HG03159 (cell line): ENCODE measurements around the gene ZCCHC2.

Source experiments
- ATAC-seq: cut with Tn5 transposase; IDR thresholded peaks from one replicate; pipeline ENCODE4 v1.9.1; 2021; ENCODE audit warnings: mild to moderate bottlenecking, moderate library complexity; ENCODE audit not compliant: unreplicated experiment

Gene ZCCHC2

DNA sequence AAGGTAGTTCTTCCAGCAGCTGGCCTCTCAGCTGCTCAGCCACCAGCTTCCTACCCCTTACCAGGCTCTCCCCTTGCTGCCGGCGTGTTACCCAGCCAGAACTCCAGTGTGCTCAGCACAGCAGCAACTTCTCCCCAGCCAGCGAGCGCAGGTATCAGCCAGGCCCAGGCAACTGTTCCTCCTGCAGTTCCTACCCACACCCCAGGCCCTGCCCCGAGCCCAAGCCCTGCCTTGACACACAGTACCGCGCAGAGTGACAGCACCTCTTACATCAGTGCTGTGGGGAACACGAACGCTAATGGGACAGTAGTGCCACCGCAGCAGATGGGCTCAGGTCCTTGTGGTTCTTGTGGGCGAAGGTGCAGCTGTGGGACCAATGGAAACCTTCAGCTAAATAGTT lies 52.0 kb downstream of the ZCCHC2 start:
- ATAC-seq = no peak

GRCh38 chr18:62576271-62576670 lies 53.4 kb downstream of the ZCCHC2 start:
- ATAC-seq = no peak

DNA sequence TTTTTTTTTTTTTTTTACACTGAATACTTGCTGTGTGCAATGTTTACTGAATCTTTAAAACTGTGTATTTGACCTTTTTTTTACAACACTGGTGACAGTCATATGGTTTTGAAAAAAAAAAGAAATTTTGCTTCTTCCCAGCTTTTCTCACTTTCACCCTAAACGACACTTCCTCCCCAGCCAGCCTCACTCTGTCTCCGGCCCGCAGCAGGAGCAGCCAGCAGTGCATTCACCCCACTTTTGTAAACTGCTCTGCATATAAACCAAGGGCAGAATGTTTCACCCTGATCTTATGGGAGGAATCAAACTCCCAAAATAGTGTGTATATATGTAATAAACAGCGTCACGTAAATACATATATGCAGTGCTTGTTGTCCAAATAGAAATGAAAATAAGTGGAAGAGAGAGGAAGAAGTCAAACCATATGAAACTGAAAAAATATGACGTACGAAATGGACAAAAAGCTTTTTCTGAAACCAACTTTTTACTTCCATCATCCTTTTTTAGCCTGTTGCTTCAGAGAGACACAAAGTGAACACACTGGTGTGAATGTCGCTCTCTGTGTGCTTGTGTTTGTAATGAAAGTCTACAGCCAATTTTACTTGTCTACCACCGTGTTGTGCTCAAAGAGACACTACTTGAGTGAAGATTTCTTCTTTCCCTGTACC lies 54.2 kb downstream of the ZCCHC2 start:
- peak; percentile 51 for ATAC-seq

GRCh38 chr18:62577765-62578164 lies 54.9 kb downstream of the ZCCHC2 start:
- ATAC-seq = peak; percentile 28

GRCh38 chr18:62578980-62579511 lies 56.2 kb downstream of the ZCCHC2 start:
- no peak for ATAC-seq

DNA sequence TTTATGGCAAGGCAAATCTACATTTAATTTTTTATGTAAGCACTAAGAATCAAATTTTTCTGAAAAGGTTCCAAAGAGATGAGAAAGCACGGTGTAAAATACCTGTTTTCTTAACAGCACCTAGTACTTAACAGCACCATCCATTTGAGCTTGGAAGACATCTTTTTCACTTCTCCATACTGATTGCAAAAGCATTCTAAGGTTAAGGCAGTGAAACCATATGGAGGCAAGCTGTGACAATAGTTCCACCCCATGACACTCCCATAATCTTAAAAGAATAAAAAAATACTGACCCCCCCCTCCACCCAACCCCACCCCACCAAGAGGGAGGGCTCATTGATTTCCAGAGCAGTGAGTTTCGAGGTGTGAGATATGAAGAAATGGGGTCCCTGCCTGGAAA lies 60.6 kb downstream of the ZCCHC2 start:
- no peak for ATAC-seq

DNA sequence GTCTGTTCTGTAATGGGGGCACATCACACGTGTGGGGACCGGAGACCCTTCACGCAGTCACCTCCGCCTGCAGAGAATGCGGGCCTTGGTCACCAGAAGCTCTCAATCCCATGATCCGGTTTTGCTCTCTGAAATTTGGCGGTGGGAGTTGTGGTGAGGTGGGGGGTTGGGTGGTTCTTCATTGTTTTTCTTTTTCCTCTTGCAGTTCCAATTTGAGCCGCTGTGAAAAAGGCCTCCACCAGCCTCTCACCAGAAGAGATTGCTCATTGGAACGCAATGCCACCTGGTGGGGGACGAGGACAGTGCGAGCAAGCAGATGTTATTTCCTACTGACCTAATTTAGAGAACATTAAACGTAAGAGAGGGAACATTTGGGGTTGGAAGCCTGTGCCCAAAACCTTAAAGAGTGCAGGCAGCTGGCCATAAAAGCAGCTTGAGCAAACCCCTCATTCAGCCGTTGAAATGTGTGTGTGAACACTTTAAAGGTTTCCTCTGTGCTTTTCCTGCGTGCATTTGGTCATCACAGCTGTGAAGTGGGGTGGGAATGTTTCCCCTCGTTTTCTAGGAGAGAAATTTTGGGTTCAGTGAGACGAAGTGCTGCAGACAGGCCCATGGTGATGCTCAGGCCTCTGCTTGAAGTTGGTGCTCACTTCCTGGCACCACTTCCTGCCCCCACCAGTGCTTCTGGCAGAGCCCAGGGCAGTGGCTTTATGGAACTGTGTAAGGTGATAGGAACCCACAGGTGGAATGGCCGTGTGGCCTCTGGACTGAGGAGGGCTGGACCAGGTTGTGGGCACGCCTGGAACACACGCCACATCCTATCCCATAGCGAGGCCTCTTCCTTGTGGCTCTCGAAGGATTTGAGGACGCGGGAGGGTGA lies 61.7 kb downstream of the ZCCHC2 start:
- peak; percentile 91 for ATAC-seq

DNA sequence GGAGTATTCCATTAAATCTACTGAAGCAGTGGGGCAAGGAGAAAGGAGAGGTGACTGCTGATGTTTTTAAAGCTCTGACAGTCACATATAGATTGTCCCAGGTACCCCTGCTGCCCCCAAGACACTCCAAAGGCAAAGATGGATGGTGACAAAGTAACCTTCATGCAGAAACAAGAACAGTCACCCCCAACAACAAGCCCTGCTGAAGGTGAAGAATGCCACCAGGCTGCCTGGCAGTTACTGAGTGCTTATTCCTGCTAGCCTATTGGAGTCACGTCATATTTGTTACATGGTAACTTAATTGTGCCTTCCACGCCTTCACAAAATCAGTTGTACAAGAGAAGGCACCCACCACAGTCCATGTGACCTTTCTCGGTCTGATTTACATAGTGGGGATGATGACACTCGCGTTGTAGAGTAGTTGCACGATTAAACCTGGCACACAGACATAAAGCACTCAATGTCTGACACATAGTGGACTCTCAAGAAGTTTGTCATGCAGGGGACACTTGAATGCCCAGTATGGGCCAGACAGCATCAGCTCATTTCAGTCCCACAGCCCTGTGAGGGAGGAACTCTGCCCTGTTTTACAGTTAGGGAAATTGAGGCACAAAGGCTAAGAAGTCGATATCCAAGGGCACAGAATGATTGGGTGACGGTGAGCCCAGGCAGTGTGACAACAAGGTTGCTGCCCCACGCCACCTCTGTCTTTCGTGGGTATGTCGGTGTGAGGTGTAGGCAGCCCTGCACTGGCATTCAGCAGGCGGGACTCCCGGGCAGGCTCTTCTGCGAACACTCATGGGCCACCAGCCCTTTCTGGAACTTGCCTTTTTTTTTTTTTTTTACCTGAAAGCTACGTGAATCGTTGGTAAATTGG lies 62.7 kb downstream of the ZCCHC2 start:
- ATAC-seq = no peak

DNA sequence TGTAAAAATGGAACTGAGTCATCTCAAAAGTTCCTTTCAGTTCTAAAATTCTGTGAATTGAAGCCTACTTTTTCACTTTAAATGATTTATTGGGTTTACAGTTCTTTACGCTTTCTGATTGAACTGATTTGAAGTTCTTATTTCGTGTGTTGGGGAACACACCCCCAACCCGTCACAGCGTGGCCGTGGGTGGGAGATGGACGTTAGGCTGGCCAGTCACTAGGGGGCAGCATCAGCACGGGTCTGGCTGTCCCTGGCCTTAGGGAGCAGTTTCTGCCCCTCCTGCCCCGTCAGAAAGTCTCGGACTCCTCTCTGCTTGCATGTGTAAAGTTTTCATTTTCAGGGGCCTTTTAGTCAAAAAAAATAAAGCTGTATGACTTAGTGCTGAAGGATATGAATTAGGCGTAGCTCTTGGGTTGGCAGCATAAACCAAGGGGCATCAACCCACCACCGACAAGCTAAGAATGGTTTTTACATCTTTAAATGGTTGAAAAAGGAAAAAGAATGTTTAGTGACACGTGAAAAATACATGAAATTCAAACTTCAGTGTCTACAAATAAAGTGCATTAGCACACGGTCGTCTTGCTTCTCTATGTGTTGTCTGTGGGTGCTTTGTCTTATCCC lies 63.4 kb downstream of the ZCCHC2 start:
- ATAC-seq = no peak

- ATAC-seq = no peak
Measured at GRCh38 chr18:62586781-62587487, 64.1 kb downstream of the ZCCHC2 start.

GRCh38 chr18:62587689-62588088 lies 64.9 kb downstream of the ZCCHC2 start:
- no peak for ATAC-seq

- no peak for ATAC-seq
Measured at GRCh38 chr18:62588217-62588616, 65.4 kb downstream of the ZCCHC2 start.

DNA sequence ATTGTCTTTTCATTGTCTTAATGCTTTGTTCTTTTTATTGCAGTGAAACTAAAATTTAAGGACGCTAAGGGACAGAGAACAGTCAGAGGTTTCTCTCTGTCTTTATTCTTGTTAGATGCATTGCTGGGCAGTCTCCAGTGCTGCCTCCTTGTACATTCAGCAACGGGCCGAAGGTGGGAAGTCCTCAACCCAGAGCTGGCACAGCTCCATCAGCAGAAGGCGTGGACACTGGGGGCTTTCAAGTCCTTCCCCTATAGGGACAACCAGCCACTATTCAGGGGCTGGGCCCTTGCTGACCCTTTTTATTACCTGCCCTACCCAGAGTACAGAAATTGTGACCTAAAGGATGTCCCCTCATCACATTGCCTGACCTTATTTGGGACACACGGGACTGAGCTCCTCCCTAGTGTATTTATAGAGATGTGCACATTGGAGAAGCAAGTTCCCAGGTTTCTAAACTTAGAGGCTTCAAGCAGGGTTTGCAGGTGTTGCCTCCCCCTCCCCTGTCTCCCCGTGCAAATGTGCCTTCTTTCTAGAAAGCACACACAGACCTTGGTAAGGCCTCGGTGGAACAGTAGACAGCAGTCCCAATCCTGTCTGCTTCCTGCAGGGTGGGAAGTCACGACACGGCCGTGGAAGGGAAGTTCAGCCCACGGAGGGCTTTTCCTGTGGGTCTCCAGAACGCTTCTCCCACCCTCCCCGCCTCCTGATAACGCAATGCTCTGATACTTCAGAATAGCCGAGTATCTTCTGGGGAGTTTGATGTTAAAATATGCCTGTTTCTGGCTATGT lies 68.2 kb downstream of the ZCCHC2 start:
- no peak for ATAC-seq

DNA sequence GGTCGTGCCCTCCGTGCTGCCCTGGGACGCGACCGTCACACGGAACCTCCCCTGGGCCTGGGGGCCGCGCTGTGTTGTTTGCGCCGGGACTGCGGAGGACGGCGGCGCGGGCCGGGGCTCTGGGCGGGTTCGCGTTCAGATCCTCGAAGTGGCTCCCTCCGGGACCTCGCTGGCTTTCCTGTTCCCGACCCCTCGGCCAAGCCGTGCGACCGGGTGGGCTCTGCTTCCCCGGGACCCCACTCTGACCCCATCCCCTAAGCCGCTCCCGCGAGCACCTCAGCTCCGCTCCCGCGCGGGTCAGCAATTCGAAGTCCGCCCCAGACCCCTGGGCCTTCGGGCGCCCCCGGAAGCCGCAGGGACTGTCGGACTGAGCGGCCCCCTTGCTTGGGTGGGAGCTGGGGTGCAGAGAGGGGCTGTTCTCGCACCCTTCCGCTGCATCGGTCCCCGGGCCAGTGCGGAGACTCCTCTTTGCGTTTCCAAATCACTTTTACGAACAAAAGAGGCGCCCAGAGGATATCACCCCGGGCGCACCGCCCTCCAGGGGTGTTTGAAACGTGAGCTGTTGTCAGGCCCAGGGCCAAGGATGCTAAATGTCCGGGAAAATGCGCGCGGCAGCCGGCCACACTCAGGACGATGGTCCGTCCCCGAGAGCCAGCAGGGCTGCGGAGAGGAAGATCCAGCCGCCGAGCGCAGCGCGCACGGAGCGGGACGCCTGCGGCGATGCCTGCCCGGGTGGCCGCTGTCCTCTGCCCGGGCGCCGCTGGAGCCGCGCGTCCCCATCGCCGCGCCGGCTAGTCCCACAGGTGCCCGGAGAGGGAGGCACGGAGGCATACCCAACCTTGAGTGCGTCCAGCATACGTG lies 73.5 kb downstream of the ZCCHC2 start:
- no peak for ATAC-seq

GRCh38 chr18:62601871-62602270 lies 79.0 kb downstream of the ZCCHC2 start:
- ATAC-seq = no peak

GRCh38 chr18:62602706-62603105 lies 79.9 kb downstream of the ZCCHC2 start:
- no peak for ATAC-seq

DNA sequence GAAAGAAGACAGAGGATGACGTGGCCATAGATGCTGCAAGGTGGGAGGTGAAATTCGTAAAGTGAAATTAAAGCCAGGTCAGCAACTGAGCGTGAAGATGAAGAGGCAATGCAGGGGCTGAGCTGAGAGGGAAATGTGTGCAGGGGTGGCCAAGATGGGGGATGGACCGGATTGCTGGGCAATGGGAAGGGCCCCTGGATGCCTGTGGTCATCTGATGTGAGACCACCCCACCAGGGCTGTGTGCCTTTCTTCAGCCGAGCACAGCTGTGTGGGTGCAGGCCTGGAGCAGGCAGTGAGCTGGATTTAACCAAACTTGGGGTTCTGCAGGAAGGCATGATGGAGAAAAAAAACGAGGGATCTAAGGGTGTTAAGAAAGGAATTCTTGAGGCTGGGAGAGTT lies 80.4 kb downstream of the ZCCHC2 start:
- no peak for ATAC-seq

GRCh38 chr18:62603979-62604378 lies 81.2 kb downstream of the ZCCHC2 start:
- ATAC-seq = no peak
